Astrocyte (in vitro differentiated cells and primary cell): Measurements from ENCODE around the gene HBA2. TPM values are rescaled to one million over a fixed set of nuclear protein-coding genes. Genes with fewer than 3 reads are reported as not detected.

Experiments
- DNase-seq: peaks from one replicate; pipeline ENCODE4 v3.0.0-alpha.2; 2010; ENCODE audit warnings: low read depth
- FAIRE-seq: peaks from 2 replicates; lab custom pipeline; 2011; peaks lifted over from hg19 to GRCh38; lab: Jason Lieb, UNC
- H2AFZ ChIP-seq: 2 replicates; pipeline ENCODE4 v1.6.0; 2012; ENCODE audit warnings: low read depth, low read length, inconsistent platforms
- H3K27ac ChIP-seq: 2 replicates; pipeline ENCODE4 v1.5.1; 2011; ENCODE audit warnings: low read depth, low read length, inconsistent platforms
- H3K27me3 ChIP-seq: 2 replicates; pipeline ENCODE4 v1.6.0; 2011; ENCODE audit warnings: low read length, inconsistent platforms; ENCODE audit not compliant: insufficient read depth
- H3K36me3 ChIP-seq: 2 replicates; pipeline ENCODE4 v1.5.1; 2011; ENCODE audit warnings: low read length, inconsistent platforms; ENCODE audit not compliant: insufficient read depth
- H3K4me1 ChIP-seq: 2 replicates; pipeline ENCODE4 v1.5.1; 2011; ENCODE audit warnings: low read length, inconsistent platforms; ENCODE audit not compliant: insufficient read depth
- H3K4me2 ChIP-seq: 2 replicates; pipeline ENCODE4 v1.6.0; 2012; ENCODE audit warnings: low read length, inconsistent platforms
- H3K4me3 ChIP-seq: 2 replicates; pipeline ENCODE4 v1.5.1; 2011; ENCODE audit warnings: low read depth, mild to moderate bottlenecking, low read length, inconsistent platforms; ENCODE audit not compliant: insufficient read depth
- H3K79me2 ChIP-seq: 2 replicates; pipeline ENCODE4 v1.6.0; 2012; ENCODE audit warnings: mild to moderate bottlenecking, low read length, inconsistent platforms; ENCODE audit not compliant: insufficient read depth
- H3K9ac ChIP-seq: 2 replicates; pipeline ENCODE4 v1.6.0; 2012; ENCODE audit warnings: mild to moderate bottlenecking, low read length, inconsistent platforms
- H3K9me3 ChIP-seq: 2 replicates; pipeline ENCODE4 v1.5.1; 2012; ENCODE audit warnings: low read depth, mild to moderate bottlenecking, low read length, inconsistent platforms; ENCODE audit not compliant: insufficient read depth
- H4K20me1 ChIP-seq: 2 replicates; pipeline ENCODE4 v1.6.0; 2012; ENCODE audit warnings: low read length, inconsistent platforms; ENCODE audit not compliant: insufficient read depth
- H3K27ac Mint-ChIP-seq: one replicate; pipeline ENCODE4 v1.8.0; 2021; ENCODE audit warnings: mild to moderate bottlenecking, mixed read lengths; ENCODE audit not compliant: unreplicated experiment
- H3K27me3 Mint-ChIP-seq: one replicate; pipeline ENCODE4 v1.8.0; 2021; ENCODE audit warnings: low read depth, mixed read lengths; ENCODE audit not compliant: unreplicated experiment
- H3K36me3 Mint-ChIP-seq: one replicate; pipeline ENCODE4 v1.8.0; 2021; ENCODE audit warnings: low read depth, mixed read lengths; ENCODE audit not compliant: unreplicated experiment
- H3K4me1 Mint-ChIP-seq: one replicate; pipeline ENCODE4 v1.8.0; 2021; ENCODE audit warnings: low read depth, mixed read lengths; ENCODE audit not compliant: unreplicated experiment
- H3K4me3 Mint-ChIP-seq: one replicate; pipeline ENCODE4 v1.8.0; 2021; ENCODE audit warnings: mild to moderate bottlenecking, moderate library complexity, mixed read lengths; ENCODE audit not compliant: unreplicated experiment
- H3K9me3 Mint-ChIP-seq: one replicate; pipeline ENCODE4 v1.8.0; 2021; ENCODE audit warnings: mild to moderate bottlenecking, mixed read lengths; ENCODE audit not compliant: unreplicated experiment
- EZH2 ChIP-seq: IDR thresholded peaks from 2 replicates; pipeline ENCODE4 v1.6.1; 2012; ENCODE audit warnings: mild to moderate bottlenecking, low read length, inconsistent platforms; ENCODE audit not compliant: insufficient read depth
- total RNA-seq: library from RNA; stranded (reverse); gene quantifications from 2 replicates; pipeline ENCODE4 v1.2.1, GENCODE V29; 2021
- TF ChIP-seq, protein P1 (sequence below): IDR thresholded peaks from 2 replicates; pipeline ENCODE4 v1.5.1; 2011; ENCODE audit warnings: low read depth, mild to moderate bottlenecking, inconsistent platforms, low read length, moderate library complexity; ENCODE audit not compliant: insufficient read depth

Gene HBA2
- total RNA-seq, 1 donor from 2014 or later: 1.4 TPM

DNA sequence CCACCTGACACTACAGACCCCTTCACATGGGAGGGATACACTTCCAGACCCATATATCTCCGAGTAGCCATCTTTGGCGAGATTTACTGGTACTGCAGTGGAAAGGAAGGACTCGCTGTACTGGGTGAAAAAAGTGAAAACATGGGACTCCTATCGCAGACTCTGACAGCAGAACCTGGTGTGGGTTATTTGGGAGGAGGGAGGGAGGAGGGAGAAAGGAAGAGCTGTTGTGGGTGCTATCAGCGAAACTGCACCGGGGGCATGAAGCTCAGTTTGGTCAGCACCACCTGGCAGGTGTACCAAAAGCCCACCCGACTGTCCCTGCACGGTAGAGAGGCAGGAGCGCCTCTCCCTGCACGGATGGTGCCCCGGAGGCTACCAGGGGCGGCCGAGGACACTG, 12.5 kb downstream of the HBA2 start:
- Mint-ChIP-seq H3K4me3 (no peak overlapping the region), H3K9me3 (no peaks in the 10 kb centered on the region), H3K27me3 (no peaks in the 10 kb centered on the region), H3K4me1 (no peaks in the 10 kb centered on the region), H3K36me3 (peaks cover 15% of the 10 kb centered on the region), H3K27ac (no peak overlapping the region)
- Histone ChIP-seq H3K36me3 (peaks cover 22% of the 10 kb centered on the region), H3K4me3 (no peak overlapping the region), H4K20me1 (peaks cover 58% of the 10 kb centered on the region), H3K27ac (no peak overlapping the region), H3K4me2 (no peak overlapping the region), H3K4me1 (peaks cover 10% of the 10 kb centered on the region), H2AFZ (no peak overlapping the region), H3K27me3 (no peaks in the 10 kb centered on the region), H3K9ac (no peak overlapping the region), H3K79me2 (no peaks in the 10 kb centered on the region), H3K9me3 (no peaks in the 10 kb centered on the region)
- FAIRE-seq (no peak), DNase-seq (no peak)
- TF ChIP-seq, protein P1, sequence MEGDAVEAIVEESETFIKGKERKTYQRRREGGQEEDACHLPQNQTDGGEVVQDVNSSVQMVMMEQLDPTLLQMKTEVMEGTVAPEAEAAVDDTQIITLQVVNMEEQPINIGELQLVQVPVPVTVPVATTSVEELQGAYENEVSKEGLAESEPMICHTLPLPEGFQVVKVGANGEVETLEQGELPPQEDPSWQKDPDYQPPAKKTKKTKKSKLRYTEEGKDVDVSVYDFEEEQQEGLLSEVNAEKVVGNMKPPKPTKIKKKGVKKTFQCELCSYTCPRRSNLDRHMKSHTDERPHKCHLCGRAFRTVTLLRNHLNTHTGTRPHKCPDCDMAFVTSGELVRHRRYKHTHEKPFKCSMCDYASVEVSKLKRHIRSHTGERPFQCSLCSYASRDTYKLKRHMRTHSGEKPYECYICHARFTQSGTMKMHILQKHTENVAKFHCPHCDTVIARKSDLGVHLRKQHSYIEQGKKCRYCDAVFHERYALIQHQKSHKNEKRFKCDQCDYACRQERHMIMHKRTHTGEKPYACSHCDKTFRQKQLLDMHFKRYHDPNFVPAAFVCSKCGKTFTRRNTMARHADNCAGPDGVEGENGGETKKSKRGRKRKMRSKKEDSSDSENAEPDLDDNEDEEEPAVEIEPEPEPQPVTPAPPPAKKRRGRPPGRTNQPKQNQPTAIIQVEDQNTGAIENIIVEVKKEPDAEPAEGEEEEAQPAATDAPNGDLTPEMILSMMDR: no peak
- no peak for TF ChIP-seq EZH2

GRCh38 chr16:185691-186090, 13.0 kb downstream of the HBA2 start:
- FAIRE-seq (no peak), DNase-seq (no peak)
- H3K36me3 ChIP-seq: peaks cover 22% of the 10 kb centered on the region
- peaks cover 16% of the 10 kb centered on the region for H3K36me3 Mint-ChIP-seq
- H2AFZ ChIP-seq: no peak overlapping the region
- H3K27ac ChIP-seq: no peak overlapping the region
- no peak overlapping the region for H3K4me3 Mint-ChIP-seq
- H3K27me3 Mint-ChIP-seq: no peaks in the 10 kb centered on the region
- no peaks in the 10 kb centered on the region for H3K9me3 ChIP-seq
- H3K9ac ChIP-seq: no peak overlapping the region
- no peaks in the 10 kb centered on the region for H3K9me3 Mint-ChIP-seq
- H3K27me3 ChIP-seq: no peaks in the 10 kb centered on the region
- H3K4me1 ChIP-seq: peaks cover 10% of the 10 kb centered on the region
- TF ChIP-seq, protein P1: no peak
- no peak for TF ChIP-seq EZH2
- no peaks in the 10 kb centered on the region for H3K4me1 Mint-ChIP-seq
- peaks cover 63% of the 10 kb centered on the region for H4K20me1 ChIP-seq
- H3K79me2 ChIP-seq: no peaks in the 10 kb centered on the region
- H3K27ac Mint-ChIP-seq: no peak overlapping the region
- no peak overlapping the region for H3K4me2 ChIP-seq
- H3K4me3 ChIP-seq: no peak overlapping the region

GRCh38 chr16:187330-187729, 14.7 kb downstream of the HBA2 start:
- peaks cover 6% of the 10 kb centered on the region for H3K79me2 ChIP-seq
- no peak for TF ChIP-seq EZH2
- TF ChIP-seq, protein P1: no peak
- H3K4me1 Mint-ChIP-seq: peaks cover 9% of the 10 kb centered on the region
- H3K27me3 ChIP-seq: no peaks in the 10 kb centered on the region
- no peak overlapping the region for H3K4me3 Mint-ChIP-seq
- H3K4me1 ChIP-seq: no peaks in the 10 kb centered on the region
- no peak overlapping the region for H3K9ac ChIP-seq
- DNase-seq (no peak), FAIRE-seq (no peak)
- H3K27ac Mint-ChIP-seq: no peak overlapping the region
- H3K9me3 Mint-ChIP-seq: no peaks in the 10 kb centered on the region
- H3K36me3 Mint-ChIP-seq: peaks cover 23% of the 10 kb centered on the region
- H3K9me3 ChIP-seq: no peaks in the 10 kb centered on the region
- H3K4me3 ChIP-seq: no peak overlapping the region
- no peak overlapping the region for H2AFZ ChIP-seq
- no peak overlapping the region for H3K27ac ChIP-seq
- H3K27me3 Mint-ChIP-seq: no peaks in the 10 kb centered on the region
- H3K36me3 ChIP-seq: peaks cover 36% of the 10 kb centered on the region
- H3K4me2 ChIP-seq: no peak overlapping the region
- peaks cover 66% of the 10 kb centered on the region for H4K20me1 ChIP-seq
